Gastroesophageal sphincter (tissue), 3 donors: Measurements from ENCODE around the gene MAPK14.

Source experiments
- POLR2A ChIP-seq, 2 donors: fragments of 450-650 bp; IDR thresholded peaks; one replicate each; pipeline ENCODE4 v1.6.1; 2017; ENCODE audit warnings: antibody characterized with exemption in 2 of 2, mild to moderate bottlenecking in 2 of 2, moderate library complexity in 1 of 2
- TF ChIP-seq, protein P1 (sequence below), 4 experiments: fragments of 200-600 bp in 2 of 4; fragments of 450-650 bp in 2 of 4; sonication (generic) in 1 of 4; IDR thresholded peaks; one replicate each; pipeline ENCODE4 v1.5.1; 2017 to 2019; ENCODE audit warnings: antibody characterized with exemption in 4 of 4, mild to moderate bottlenecking in 2 of 4, moderate library complexity in 2 of 4

DNA sequence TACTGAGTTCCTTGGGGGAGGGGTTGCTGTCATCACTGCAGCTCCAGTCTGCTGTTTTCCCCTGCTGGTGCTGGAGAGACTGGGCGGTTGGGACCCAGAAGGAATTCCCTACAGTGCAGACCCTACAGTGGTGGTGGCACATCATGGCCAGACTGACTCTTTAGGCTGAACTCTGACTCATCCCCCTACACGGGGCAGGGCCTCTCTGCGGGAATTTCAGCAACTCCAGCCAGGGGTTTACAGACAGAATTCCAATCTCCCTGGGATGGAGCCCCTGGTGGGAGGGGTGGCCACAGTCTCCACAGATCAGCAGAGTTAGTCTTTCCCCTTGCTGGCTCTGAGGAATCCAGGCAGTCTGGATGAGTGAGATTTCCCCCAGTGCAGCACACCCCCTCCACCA is 55.8 kb downstream of the MAPK14 start:
- TF ChIP-seq, protein P1, sequence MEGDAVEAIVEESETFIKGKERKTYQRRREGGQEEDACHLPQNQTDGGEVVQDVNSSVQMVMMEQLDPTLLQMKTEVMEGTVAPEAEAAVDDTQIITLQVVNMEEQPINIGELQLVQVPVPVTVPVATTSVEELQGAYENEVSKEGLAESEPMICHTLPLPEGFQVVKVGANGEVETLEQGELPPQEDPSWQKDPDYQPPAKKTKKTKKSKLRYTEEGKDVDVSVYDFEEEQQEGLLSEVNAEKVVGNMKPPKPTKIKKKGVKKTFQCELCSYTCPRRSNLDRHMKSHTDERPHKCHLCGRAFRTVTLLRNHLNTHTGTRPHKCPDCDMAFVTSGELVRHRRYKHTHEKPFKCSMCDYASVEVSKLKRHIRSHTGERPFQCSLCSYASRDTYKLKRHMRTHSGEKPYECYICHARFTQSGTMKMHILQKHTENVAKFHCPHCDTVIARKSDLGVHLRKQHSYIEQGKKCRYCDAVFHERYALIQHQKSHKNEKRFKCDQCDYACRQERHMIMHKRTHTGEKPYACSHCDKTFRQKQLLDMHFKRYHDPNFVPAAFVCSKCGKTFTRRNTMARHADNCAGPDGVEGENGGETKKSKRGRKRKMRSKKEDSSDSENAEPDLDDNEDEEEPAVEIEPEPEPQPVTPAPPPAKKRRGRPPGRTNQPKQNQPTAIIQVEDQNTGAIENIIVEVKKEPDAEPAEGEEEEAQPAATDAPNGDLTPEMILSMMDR (IDR thresholded peaks at IDR 0.05), result no peak
- no peak for TF ChIP-seq POLR2A (IDR thresholded peaks at IDR 0.05)
